COLO829 (cell line): ENCODE measurements around the gene CDK6.
"Not testable (repeated sequence)": the region's sequence is repeated elsewhere in the genome, so short reads cannot be mapped to it uniquely, and the experiment has no call there.

Source experiments
- DNase-seq: peaks from one replicate; pipeline ENCODE4 v3.0.0; 2012; ENCODE audit warnings: low spot score

The CDK6 gene

GRCh38 chr7:92761391-92762097, 74.8 kb downstream of the CDK6 start:
- peak; percentile 86 for DNase-seq

GRCh38 chr7:92758796-92759431, 77.5 kb downstream of the CDK6 start:
- DNase-seq = peak; percentile 76

GRCh38 chr7:92757311-92757910, 79.0 kb downstream of the CDK6 start:
- DNase-seq = not testable (repeated sequence)

GRCh38 chr7:92755680-92756079, 80.7 kb downstream of the CDK6 start:
- DNase-seq = no peak

- DNase-seq = no peak
These were observed 81.3 kb downstream of the CDK6 start for GRCh38 chr7:92754919-92755581.

- DNase-seq = no peak
These were observed 82.8 kb downstream of the CDK6 start for GRCh38 chr7:92753614-92754013.

GRCh38 chr7:92751902-92752901, 84.2 kb downstream of the CDK6 start:
- peak; percentile 36 for DNase-seq

GRCh38 chr7:92750946-92751345, 85.4 kb downstream of the CDK6 start:
- DNase-seq = no peak

GRCh38 chr7:92750447-92750839, 85.9 kb downstream of the CDK6 start:
- DNase-seq = no peak

- DNase-seq = no peak
These were observed 86.4 kb downstream of the CDK6 start for GRCh38 chr7:92749832-92750446.

GRCh38 chr7:92749327-92749755, 87.0 kb downstream of the CDK6 start:
- no peak for DNase-seq

- DNase-seq = no peak
These were observed 87.9 kb downstream of the CDK6 start for GRCh38 chr7:92748495-92748894.

- DNase-seq = no peak
These were observed 89.1 kb downstream of the CDK6 start for GRCh38 chr7:92747041-92747835.

GRCh38 chr7:92745241-92745640, 91.1 kb downstream of the CDK6 start:
- DNase-seq = no peak

- not testable (repeated sequence) for DNase-seq
These were observed 92.2 kb downstream of the CDK6 start for GRCh38 chr7:92744180-92744579.

- no peak for DNase-seq
These were observed 94.2 kb downstream of the CDK6 start for GRCh38 chr7:92742186-92742585.

- peak; percentile 42 for DNase-seq
These were observed 95.7 kb downstream of the CDK6 start for GRCh38 chr7:92740700-92741126.

- no peak for DNase-seq
These were observed 96.2 kb downstream of the CDK6 start for GRCh38 chr7:92740134-92740533.

GRCh38 chr7:92739091-92739490, 97.3 kb downstream of the CDK6 start:
- DNase-seq = no peak

- DNase-seq = no peak
These were observed 98.7 kb downstream of the CDK6 start for GRCh38 chr7:92737706-92738105.
